HFFc6 (cell line): ENCODE measurements around the gene CKAP5. TPM values are rescaled to one million over a fixed set of nuclear protein-coding genes. Genes with fewer than 3 reads are reported as not detected.

Source experiments
- DNase-seq: peaks from one replicate; pipeline ENCODE4 v3.0.0-alpha.2; 2018
- H3K27ac Mint-ChIP-seq: 2 replicates; pipeline ENCODE4 v1.8.0; 2020; ENCODE audit warnings: mild to moderate bottlenecking, mixed read lengths
- H3K27me3 Mint-ChIP-seq: 2 replicates; pipeline ENCODE4 v1.8.0; 2021; ENCODE audit warnings: mild to moderate bottlenecking, moderate library complexity, mixed read lengths; ENCODE audit not compliant: insufficient read depth
- H3K36me3 Mint-ChIP-seq: 2 replicates; pipeline ENCODE4 v1.8.0; 2021; ENCODE audit warnings: low read depth, mixed read lengths
- H3K4me1 Mint-ChIP-seq: 2 replicates; pipeline ENCODE4 v1.8.0; 2020; ENCODE audit warnings: low read depth, mixed read lengths
- H3K4me3 Mint-ChIP-seq: 2 replicates; pipeline ENCODE4 v1.8.0; 2020; ENCODE audit warnings: mild to moderate bottlenecking, moderate library complexity, mixed read lengths
- H3K9me3 Mint-ChIP-seq: 2 replicates; pipeline ENCODE4 v1.8.0; 2020; ENCODE audit warnings: mild to moderate bottlenecking, mixed read lengths
- CTCF ChIP-seq: fragments of 200-600 bp; sonication (generic); IDR thresholded peaks from 2 replicates; pipeline ENCODE4 v1.5.0; 2021; ENCODE audit warnings: antibody characterized with exemption, mild to moderate bottlenecking
- total RNA-seq, 6 experiments: library from RNA; stranded (reverse); fragmentation: NEBNext Ultra II Directional; extraction: Animal tissue kit (Norgen Biotek cat#: 25700); gene quantifications; 2 replicates in 1 of 6; 3 replicates in 5 of 6; pipeline ENCODE4 v1.2.3, GENCODE V29; 2021

The CKAP5 gene
- total RNA-seq, 6 experiments from 2014 or later, result 87.8 to 125 (median 116) TPM

GRCh38 chr11:46701078-46701654 lies 144.9 kb downstream of the CKAP5 start:
- peak overlapping the region; percentile 100 for H3K27ac Mint-ChIP-seq
- TF ChIP-seq CTCF, result no peak
- DNase-seq, result no peak
- peaks cover 32% of the 10 kb centered on the region for H3K4me1 Mint-ChIP-seq
- H3K27me3 Mint-ChIP-seq, result no peaks in the 10 kb centered on the region
- H3K9me3 Mint-ChIP-seq, result no peaks in the 10 kb centered on the region
- peaks cover 31% of the 10 kb centered on the region for H3K36me3 Mint-ChIP-seq
- H3K4me3 Mint-ChIP-seq, result peak overlapping the region; percentile 98

GRCh38 chr11:46700241-46701077 lies 145.6 kb downstream of the CKAP5 start, which contains the start of the genes ARHGAP1 and ZNF408:
ARHGAP1 (minus strand) TSS chr11:46700619; CDS start chr11:46696107, 4,512 bp downstream.
ZNF408 (plus strand) TSS chr11:46701031; CDS start chr11:46701048, 17 bp downstream.
- Mint-ChIP-seq H3K27ac (peak within 1 kb of the TSS; percentile 100), H3K9me3 (no peaks in the 10 kb centered on the region), H3K27me3 (no peaks in the 10 kb centered on the region), H3K4me1 (peaks cover 32% of the 10 kb centered on the region), H3K4me3 (peak within 1 kb of the TSS; percentile 98), H3K36me3 (peaks cover 31% of the 10 kb centered on the region)
- no peak for TF ChIP-seq CTCF
- peak; percentile 97 for DNase-seq

GRCh38 chr11:46698597-46698996 lies 147.5 kb downstream of the CKAP5 start:
- no peak for DNase-seq
- Mint-ChIP-seq H3K4me3 (peak overlapping the region; percentile 98; the same call in 1 of the 2 replicates), H3K27me3 (no peaks in the 10 kb centered on the region), H3K36me3 (peaks cover 37% of the 10 kb centered on the region), H3K9me3 (no peaks in the 10 kb centered on the region), H3K4me1 (peaks cover 32% of the 10 kb centered on the region), H3K27ac (peak overlapping the region; percentile 54; the same call in 1 of the 2 replicates)
- no peak for TF ChIP-seq CTCF

- peaks cover 31% of the 10 kb centered on the region for H3K4me1 Mint-ChIP-seq
- no peaks in the 10 kb centered on the region for H3K9me3 Mint-ChIP-seq
- H3K27ac Mint-ChIP-seq, result peak overlapping the region; percentile 71
- H3K27me3 Mint-ChIP-seq, result no peaks in the 10 kb centered on the region
- TF ChIP-seq CTCF, result no peak
- DNase-seq, result no peak
- H3K36me3 Mint-ChIP-seq, result peaks cover 32% of the 10 kb centered on the region
- no peak overlapping the region for H3K4me3 Mint-ChIP-seq
Observed at GRCh38 chr11:46697723-46698122, 148.4 kb downstream of the CKAP5 start.

GRCh38 chr11:46697303-46697702 lies 148.8 kb downstream of the CKAP5 start:
- peak overlapping the region; percentile 71 for H3K27ac Mint-ChIP-seq
- H3K4me1 Mint-ChIP-seq, result peaks cover 27% of the 10 kb centered on the region
- no peaks in the 10 kb centered on the region for H3K9me3 Mint-ChIP-seq
- H3K27me3 Mint-ChIP-seq, result no peaks in the 10 kb centered on the region
- H3K36me3 Mint-ChIP-seq, result peaks cover 28% of the 10 kb centered on the region
- DNase-seq, result peak; percentile 3
- no peak for TF ChIP-seq CTCF
- no peak overlapping the region for H3K4me3 Mint-ChIP-seq
